Stimulated activated effector memory CD8-positive, alpha-beta T cell treated with anti-CD3 and anti-CD28 coated beads, Interleukin-12 subunit alpha, Interleukin-12 subunit beta, amount 100 ng/mL, for 72 hours (primary cell): Measurements from ENCODE around the gene HABP4.

ENCODE experiments used
- ATAC-seq: fragments of 150-1000 bp; cut with Tn5 transposase; 2 replicates; pipeline ENCODE4 v1.10.0; 2021
- DNase-seq, 2 donors: peaks; one replicate each; pipeline ENCODE4 v3.0.0; 2021 to 2022; ENCODE audit warnings: low spot score in 2 of 2
- H3K27ac Mint-ChIP-seq: one replicate; pipeline ENCODE4 v1.8.0; 2022; ENCODE audit warnings: mild to moderate bottlenecking, mixed read lengths
- H3K36me3 Mint-ChIP-seq: one replicate; pipeline ENCODE4 v1.8.0; 2022; ENCODE audit warnings: mild to moderate bottlenecking, mixed read lengths
- H3K4me1 Mint-ChIP-seq: one replicate; pipeline ENCODE4 v1.8.0; 2022; ENCODE audit warnings: mixed read lengths
- H3K4me3 Mint-ChIP-seq: one replicate; pipeline ENCODE4 v1.8.0; 2022; ENCODE audit warnings: mild to moderate bottlenecking, mixed read lengths
- H3K9me3 Mint-ChIP-seq: one replicate; pipeline ENCODE4 v1.8.0; 2022; ENCODE audit warnings: mixed read lengths

HABP4 gene

DNA sequence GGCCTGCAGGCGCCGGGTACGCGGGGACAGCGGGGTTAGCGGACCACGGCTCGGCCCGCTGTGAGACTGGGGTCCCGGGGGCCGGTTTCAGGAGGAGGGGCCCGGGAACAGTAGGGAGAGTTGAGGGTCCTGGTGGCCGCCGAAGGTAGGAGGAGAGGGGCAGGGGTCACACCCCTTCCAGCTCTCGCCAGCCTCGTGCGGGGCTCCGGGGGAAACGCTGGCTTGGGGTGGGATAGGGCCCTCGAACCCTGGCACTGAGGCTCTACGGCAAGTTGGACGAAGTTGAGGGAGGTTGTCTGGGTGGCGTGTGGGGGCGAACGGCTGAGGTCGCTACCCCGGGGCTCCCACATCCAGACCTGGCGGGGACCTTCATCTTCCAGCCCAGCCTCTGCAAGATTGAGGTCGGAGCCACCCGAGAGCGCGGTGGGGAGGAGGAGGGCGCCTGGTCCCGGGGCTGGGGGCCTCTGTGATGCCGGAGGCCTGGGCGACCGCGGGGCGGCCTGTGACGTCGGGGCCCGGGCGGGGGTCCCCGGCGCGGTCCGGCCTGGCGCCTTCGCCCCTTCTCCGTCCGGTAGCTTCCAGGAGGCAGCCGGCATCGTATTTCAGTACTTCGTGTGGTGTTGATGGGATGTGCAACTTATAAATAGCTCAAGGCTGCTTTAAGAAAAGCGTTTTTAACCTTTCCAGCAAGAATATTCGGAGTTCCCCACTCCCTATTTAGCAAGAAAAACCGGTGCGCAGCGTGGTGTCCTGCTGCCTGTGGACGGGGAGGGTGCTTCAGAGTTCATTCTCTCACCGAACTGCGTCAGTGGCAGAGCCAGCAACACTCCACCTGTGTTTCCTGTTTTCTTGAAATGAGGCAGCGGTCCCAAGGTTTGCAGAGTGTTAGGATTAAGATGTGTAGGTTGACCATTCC lies 902 bp downstream of the HABP4 start:
- Mint-ChIP-seq H3K36me3 (no peaks in the 10 kb centered on the region), H3K27ac (peak overlapping the region; percentile 69), H3K4me3 (peak overlapping the region; percentile 83), H3K4me1 (peaks cover 21% of the 10 kb centered on the region), H3K9me3 (no peaks in the 10 kb centered on the region)
- DNase-seq (peak in 1 of 2 donors; percentile 68), ATAC-seq (peak; percentile 2)

DNA sequence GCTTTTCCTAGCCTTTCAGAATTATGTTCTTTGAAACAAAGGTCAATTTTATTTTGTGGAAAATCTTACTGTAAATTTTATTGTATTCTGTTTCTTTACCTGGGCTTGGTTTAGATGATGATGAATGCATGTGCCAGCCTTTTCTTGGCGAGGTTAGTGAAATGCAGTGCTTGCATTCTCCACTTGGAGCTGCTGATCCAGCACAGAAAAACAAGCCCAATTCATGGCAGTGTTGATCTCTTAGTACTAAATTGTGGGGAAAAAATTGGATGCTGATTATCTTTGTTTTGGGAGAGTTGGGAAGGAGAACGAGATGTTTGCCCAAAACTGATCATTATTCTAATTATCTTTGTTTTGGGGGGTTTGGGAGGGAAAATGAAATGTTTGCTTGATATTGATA lies 3.7 kb downstream of the HABP4 start:
- H3K36me3 Mint-ChIP-seq: peaks cover 7% of the 10 kb centered on the region
- no peak for ATAC-seq
- DNase-seq: no peak
- no peak overlapping the region for H3K27ac Mint-ChIP-seq
- no peaks in the 10 kb centered on the region for H3K9me3 Mint-ChIP-seq
- no peak overlapping the region for H3K4me3 Mint-ChIP-seq
- peaks cover 15% of the 10 kb centered on the region for H3K4me1 Mint-ChIP-seq

DNA sequence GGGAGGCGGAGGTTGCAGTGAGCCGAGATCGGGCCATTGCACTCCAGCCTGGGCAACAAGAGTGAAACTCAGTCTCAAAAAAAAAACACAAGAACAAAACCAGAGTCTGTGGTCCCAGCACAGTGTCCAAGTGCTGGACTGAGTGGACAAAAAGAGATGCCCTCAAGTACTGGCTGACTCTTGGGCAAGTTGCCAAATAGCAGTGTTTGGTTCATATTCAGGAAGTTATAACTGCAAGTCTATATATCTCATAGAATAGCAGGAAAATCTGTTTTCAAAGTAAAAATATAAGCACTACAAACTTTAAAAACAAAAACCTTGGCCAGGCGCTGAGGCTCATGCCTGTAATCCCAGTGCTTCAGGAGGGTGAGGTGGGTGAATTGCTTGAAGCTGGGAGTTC lies 7.3 kb downstream of the HABP4 start:
- Mint-ChIP-seq H3K27ac (no peak overlapping the region), H3K4me3 (no peak overlapping the region), H3K9me3 (no peaks in the 10 kb centered on the region), H3K36me3 (peaks cover 35% of the 10 kb centered on the region), H3K4me1 (peaks cover 16% of the 10 kb centered on the region)
- DNase-seq (no peak), ATAC-seq (no peak)

DNA sequence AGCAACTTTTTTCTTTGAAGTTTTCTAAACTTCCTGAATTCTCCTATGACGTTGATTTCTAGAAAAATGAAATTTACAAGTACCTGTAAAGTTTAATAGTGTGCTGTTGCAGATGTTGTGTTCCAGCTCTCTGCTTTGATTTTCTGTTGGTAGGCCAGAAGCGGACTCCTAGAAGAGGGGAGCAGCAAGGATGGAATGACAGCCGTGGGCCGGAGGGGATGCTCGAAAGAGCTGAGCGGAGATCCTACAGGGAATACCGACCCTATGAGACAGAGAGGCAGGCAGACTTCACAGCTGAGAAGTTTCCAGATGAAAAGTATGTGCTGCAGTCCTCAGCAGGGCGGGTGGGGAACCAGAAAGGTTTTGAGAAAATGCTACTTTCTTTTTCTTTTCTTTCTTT lies 8.3 kb downstream of the HABP4 start:
- ATAC-seq: no peak
- Mint-ChIP-seq H3K4me1 (peaks cover 16% of the 10 kb centered on the region), H3K36me3 (peaks cover 35% of the 10 kb centered on the region), H3K27ac (no peak overlapping the region), H3K4me3 (no peak overlapping the region), H3K9me3 (no peaks in the 10 kb centered on the region)
- DNase-seq: no peak

DNA sequence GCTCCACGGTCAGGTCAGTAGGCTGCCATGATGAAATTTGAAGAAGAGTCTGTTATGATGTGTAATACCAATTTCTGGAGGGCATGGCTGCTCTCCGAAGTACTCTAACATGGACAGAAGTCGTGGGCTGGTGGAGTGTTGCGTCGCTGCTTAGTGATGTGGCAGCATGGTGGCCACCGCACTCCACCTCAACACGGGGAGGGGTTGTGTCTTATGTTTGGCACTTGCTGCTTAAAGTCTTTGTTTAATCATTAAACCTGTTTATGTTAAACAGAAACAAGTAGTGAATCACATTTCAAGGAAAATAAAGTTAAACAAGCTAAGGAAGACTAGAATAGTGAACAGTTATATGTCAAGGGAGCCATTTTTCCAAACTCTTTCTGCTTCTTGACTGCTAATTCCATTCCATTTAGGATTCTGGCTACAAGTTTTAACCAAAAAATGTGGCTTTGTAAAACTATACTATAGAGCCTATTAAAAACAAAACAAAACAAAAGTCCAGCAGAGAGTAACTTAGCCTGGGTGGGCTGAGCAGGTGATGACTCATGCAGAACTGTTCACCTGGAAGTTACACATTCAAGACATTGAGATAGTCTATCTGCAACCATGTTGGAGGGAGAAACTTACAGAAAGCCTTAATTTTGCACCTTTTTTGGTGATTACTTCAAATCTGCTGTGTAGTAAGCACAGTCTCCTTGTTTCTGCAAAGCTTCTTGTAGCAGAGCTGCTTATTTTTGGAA lies 9.5 kb downstream of the HABP4 start:
- Mint-ChIP-seq H3K27ac (peak overlapping the region; percentile 52), H3K4me3 (no peak overlapping the region), H3K36me3 (peaks cover 40% of the 10 kb centered on the region), H3K4me1 (peaks cover 9% of the 10 kb centered on the region), H3K9me3 (no peaks in the 10 kb centered on the region)
- ATAC-seq (no peak), DNase-seq (no peak)

DNA sequence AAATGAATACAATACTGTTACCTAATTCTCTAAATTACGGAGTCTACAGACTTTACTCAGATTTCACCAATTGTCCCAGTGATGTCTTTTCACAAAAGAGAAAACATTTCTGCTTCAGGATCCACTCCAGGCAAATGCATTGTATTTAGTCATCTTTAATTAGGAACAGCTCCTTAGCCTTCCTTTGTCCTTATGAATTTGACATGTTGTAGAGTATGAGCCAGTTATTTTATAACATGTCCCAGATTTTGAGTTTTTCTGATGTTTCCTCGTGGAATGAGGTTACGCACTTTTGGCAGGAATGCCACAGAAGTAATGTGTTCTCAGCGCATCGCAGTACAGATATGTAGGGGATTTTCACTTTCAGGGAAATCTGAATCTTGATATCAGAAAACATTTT lies 10.5 kb downstream of the HABP4 start:
- Mint-ChIP-seq H3K27ac (no peak overlapping the region), H3K4me3 (no peak overlapping the region), H3K36me3 (peaks cover 49% of the 10 kb centered on the region), H3K4me1 (peaks cover 9% of the 10 kb centered on the region), H3K9me3 (no peaks in the 10 kb centered on the region)
- ATAC-seq: no peak
- no peak for DNase-seq

DNA sequence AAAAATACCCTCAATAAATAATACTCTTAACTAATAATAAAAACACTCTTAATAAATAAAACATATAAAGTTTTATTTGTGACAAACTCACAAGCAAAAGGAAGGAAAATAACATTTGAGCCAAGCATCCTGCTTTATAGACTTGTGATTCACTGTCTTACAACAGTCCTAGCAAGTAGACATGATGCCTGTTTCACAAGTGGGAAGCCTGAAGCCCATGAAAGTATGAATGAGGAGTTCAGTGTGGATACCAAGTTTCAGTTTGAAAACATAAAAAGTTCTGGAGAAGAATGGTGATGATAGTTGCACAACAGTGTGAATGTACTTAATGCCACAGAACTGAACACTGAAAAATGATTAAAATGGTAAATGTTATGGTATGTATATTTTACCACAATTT lies 10.9 kb downstream of the HABP4 start:
- H3K9me3 Mint-ChIP-seq: no peaks in the 10 kb centered on the region
- DNase-seq (no peak), ATAC-seq (no peak)
- peaks cover 9% of the 10 kb centered on the region for H3K4me1 Mint-ChIP-seq
- peaks cover 53% of the 10 kb centered on the region for H3K36me3 Mint-ChIP-seq
- no peak overlapping the region for H3K4me3 Mint-ChIP-seq
- H3K27ac Mint-ChIP-seq: no peak overlapping the region

DNA sequence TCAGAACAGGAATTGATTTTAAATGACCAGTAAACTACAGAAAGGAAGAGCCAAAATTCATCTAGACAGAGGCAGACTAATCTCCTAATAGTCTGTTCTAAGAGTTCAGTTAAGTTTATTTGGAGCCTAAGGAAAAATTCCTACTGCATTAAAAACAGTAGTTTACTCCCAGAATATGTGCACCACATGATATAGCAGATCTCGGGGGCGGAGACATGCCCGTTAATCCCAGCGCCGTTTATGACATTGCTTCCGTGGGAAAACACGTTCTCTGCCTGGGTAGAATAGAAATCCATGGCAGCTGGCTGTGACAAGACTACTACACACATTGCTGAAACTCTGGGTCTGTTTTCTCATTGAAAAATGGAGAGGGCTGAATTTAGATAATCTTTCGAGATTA lies 11.4 kb downstream of the HABP4 start:
- Mint-ChIP-seq H3K36me3 (peaks cover 55% of the 10 kb centered on the region), H3K27ac (no peak overlapping the region), H3K4me1 (peaks cover 9% of the 10 kb centered on the region), H3K9me3 (no peaks in the 10 kb centered on the region), H3K4me3 (no peak overlapping the region)
- ATAC-seq (no peak), DNase-seq (no peak)

DNA sequence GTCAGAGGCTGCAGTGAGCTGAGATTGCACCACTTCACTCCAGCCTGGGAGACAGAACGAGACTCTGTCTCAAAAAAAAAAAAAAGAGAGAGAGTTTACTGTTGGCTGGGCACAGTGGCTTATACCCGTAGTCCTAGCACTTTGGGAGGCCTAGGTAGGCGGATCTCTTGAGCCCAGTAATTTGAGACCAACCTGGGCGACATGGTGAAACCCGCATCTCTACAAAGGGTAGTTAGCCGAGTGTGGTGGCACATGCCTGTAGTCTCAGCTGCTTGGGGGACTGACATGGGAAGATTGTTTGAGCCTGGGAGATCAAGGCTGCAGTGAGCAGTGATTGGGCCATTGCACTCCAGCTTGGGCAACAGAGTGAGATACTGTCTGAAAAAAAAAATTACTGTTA lies 12.6 kb downstream of the HABP4 start:
- peaks cover 55% of the 10 kb centered on the region for H3K36me3 Mint-ChIP-seq
- DNase-seq: no peak

DNA sequence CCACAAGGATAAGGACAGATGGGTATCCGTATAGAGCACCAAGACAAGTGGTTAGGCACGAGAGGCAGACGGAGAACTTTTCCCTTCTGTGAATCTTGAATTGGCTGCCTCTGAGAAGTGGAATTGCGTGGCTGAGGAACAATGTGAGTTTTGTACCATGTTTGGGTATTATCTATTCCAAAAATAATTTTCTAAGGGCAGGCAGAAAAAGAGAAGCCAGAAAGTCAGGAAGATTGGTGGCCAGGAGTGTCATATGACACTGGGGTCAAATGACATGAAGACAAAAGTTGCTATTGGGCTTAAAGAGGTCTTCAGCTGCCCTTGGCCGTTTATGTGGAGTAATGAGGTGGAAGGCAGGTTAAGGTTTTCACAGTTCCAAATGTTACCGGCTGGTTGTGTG lies 14.5 kb downstream of the HABP4 start:
- Mint-ChIP-seq H3K27ac (no peak overlapping the region), H3K36me3 (peaks cover 40% of the 10 kb centered on the region), H3K4me1 (peaks cover 3% of the 10 kb centered on the region), H3K4me3 (no peak overlapping the region), H3K9me3 (no peaks in the 10 kb centered on the region)
- DNase-seq: no peak
- ATAC-seq: no peak

More for the DNA sequence above, 12.6 kb downstream of the HABP4 start:
- Mint-ChIP-seq H3K4me3 (no peak overlapping the region), H3K9me3 (no peaks in the 10 kb centered on the region), H3K4me1 (peaks cover 9% of the 10 kb centered on the region), H3K27ac (no peak overlapping the region)
- no peak for ATAC-seq

DNA sequence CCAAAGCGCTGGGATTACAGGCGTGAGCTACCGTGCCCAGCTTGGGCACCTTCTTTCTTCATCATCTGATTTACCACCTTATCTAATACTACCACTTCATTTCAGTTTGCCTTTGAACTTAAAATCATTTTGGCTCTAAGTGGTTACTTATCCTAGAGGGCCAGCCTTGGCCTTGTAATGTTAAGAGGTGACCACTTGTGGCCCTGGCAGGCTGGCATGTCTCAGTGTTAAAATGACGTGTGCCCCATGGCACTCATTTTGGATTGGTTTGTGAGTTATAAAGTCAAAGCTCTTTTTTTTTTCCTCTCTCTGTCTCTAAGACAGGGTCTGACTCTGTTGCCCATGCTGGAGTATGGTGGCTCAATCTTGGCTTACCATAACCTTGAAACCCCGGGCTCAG lies 17.8 kb downstream of the HABP4 start:
- ATAC-seq: no peak
- H3K27ac Mint-ChIP-seq: peak overlapping the region; percentile 45

DNA sequence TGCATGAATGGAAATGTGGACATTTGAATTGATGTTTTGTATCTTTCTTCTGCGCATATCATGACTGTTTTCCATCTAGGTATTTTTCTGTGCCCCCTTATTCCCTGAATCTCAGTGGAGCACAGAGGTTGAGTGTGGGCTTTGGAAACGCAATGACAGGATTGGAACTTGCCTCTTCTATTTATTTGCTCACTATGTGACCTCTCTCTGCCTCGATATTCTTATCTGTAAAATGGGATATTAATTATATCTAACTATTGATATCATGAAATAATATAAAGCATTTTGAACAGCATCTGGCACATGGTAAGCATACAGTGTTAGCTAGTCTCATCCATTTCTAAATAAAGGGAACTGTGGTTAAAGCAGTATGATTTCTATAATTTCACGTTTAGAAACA lies 26.0 kb downstream of the HABP4 start:
- H3K4me1 Mint-ChIP-seq: peaks cover 14% of the 10 kb centered on the region
- no peak for DNase-seq
- no peak overlapping the region for H3K4me3 Mint-ChIP-seq
- H3K36me3 Mint-ChIP-seq: peaks cover 16% of the 10 kb centered on the region
- ATAC-seq: no peak
- no peaks in the 10 kb centered on the region for H3K9me3 Mint-ChIP-seq
- H3K27ac Mint-ChIP-seq: no peak overlapping the region

More for the DNA sequence above, 17.8 kb downstream of the HABP4 start:
- Mint-ChIP-seq H3K4me3 (no peak overlapping the region), H3K9me3 (no peaks in the 10 kb centered on the region), H3K36me3 (peaks cover 21% of the 10 kb centered on the region), H3K4me1 (no peaks in the 10 kb centered on the region)
- DNase-seq: no peak

DNA sequence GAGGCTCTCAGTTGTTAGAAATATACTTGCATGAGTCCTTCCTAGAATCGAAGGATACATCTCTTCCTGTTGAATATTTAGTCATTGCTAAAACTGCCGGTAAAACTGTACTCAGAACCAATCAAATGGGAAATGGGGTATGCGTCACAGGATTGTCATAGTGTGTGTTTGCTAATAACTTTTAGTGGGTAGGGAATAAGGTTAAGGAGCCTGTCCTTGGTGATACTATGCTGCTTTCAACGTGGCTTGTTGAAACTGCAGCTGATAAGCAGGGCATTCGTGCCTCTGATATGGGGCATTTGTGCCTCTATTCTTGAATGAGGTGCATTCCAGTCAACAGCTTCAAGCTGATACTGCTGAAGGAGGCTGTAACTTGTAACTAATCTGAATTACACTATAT lies 26.6 kb downstream of the HABP4 start:
- H3K27ac Mint-ChIP-seq: no peak overlapping the region
- DNase-seq (peak in 1 of 2 donors; percentile 71), ATAC-seq (peak; percentile 87)
- peaks cover 16% of the 10 kb centered on the region for H3K36me3 Mint-ChIP-seq
- peak overlapping the region; percentile 3 for H3K4me3 Mint-ChIP-seq
- H3K9me3 Mint-ChIP-seq: no peaks in the 10 kb centered on the region
- peaks cover 14% of the 10 kb centered on the region for H3K4me1 Mint-ChIP-seq

DNA sequence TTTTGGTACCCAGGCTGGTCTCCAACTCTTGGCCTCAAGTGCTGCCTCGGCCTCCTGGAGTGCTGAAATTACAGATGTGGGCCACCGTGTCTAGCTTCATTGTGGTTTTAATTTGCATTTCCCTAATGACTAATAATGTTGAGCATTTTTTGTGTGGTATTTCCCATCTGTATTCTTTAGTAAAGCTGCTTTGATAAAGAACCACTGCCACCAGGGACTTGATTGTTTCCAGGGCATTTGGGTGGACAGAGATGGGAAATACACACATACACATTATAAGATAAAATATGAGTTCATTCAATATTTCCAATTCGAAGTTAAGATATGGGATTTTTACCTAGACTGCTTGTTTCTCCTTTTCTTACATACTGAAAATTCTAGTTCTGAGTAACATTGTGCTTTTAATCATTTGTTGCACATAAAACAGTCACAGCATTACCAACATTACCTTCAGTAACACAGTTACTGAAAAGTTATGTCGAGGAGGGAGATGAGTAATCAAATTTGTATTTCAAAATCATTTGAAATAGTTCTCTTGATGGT lies 28.9 kb downstream of the HABP4 start:
- Mint-ChIP-seq H3K9me3 (no peaks in the 10 kb centered on the region), H3K27ac (peak overlapping the region; percentile 92), H3K4me3 (peak overlapping the region; percentile 62), H3K4me1 (peaks cover 31% of the 10 kb centered on the region), H3K36me3 (peaks cover 14% of the 10 kb centered on the region)
- DNase-seq (peak; percentile 24 to 68), ATAC-seq (peak; percentile 87)

DNA sequence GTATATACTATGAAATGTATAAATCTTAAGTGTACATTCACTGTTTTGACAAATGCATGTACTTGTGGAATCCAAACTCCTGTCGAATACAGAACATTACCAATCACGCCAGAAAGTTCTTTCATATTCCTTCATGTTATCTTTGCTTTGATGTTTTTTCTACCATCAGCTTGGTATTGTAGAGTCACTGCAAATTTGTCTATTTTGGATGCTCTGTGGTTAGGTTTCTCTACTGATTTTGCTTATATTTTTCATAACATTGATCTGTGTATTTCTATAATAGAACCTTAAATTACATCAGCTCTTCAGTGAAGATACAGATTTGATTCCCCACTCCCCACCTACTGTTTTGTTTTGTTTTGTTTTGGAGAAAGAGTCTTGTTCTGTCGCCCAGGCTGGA lies 30.8 kb downstream of the HABP4 start:
- Mint-ChIP-seq H3K27ac (no peak overlapping the region), H3K9me3 (no peaks in the 10 kb centered on the region), H3K36me3 (peaks cover 22% of the 10 kb centered on the region), H3K4me1 (peaks cover 34% of the 10 kb centered on the region), H3K4me3 (no peak overlapping the region)
- no peak for ATAC-seq
- no peak for DNase-seq
